SJSA1 (cell line): ENCODE measurements around the gene PODXL. TPM values are rescaled to one million over a fixed set of nuclear protein-coding genes. Genes with fewer than 3 reads are reported as not detected.
"Not testable (repeated sequence)": the region's sequence is repeated elsewhere in the genome, so short reads cannot be mapped to it uniquely, and the experiment has no call there.

Experiments
- DNase-seq, 2 experiments: peaks; one replicate each; pipeline ENCODE4 v3.0.0-alpha.2; 2015 to 2020; ENCODE audit warnings: low spot score in 2 of 2, low read depth in 1 of 2
- H3K27ac ChIP-seq: fragments of 250-450 bp; sonication (Bioruptor Pico); 2 replicates; pipeline ENCODE4 v1.5.1; 2020; ENCODE audit warnings: mild to moderate bottlenecking, moderate library complexity
- H3K27me3 ChIP-seq: fragments of 250-450 bp; sonication (Bioruptor Pico); replicated peaks from 2 replicates; pipeline ENCODE4 v1.5.1; 2020; ENCODE audit warnings: mild to moderate bottlenecking, moderate library complexity
- H3K36me3 ChIP-seq: fragments of 250-450 bp; sonication (Bioruptor Pico); 2 replicates; pipeline ENCODE4 v1.5.1; 2020; ENCODE audit warnings: mild to moderate bottlenecking
- H3K4me1 ChIP-seq: fragments of 250-450 bp; sonication (Bioruptor Pico); replicated peaks from 2 replicates; pipeline ENCODE4 v1.6.1; 2021; ENCODE audit warnings: mild to moderate bottlenecking
- H3K4me3 ChIP-seq: fragments of 250-450 bp; sonication (Bioruptor Pico); 2 replicates; pipeline ENCODE4 v1.5.1; 2020; ENCODE audit warnings: mild to moderate bottlenecking
- H3K9me3 ChIP-seq: fragments of 250-450 bp; sonication (Bioruptor Pico); replicated peaks from 2 replicates; pipeline ENCODE4 v1.5.1; 2020; ENCODE audit warnings: mild to moderate bottlenecking
- total RNA-seq: library from RNA; depleted of rRNA; stranded (reverse); fragments of >200 nt; shearing (Covaris generic); gene quantifications from 2 replicates; pipeline ENCODE4 v1.2.3, GENCODE V29; 2014

The PODXL gene
- total RNA-seq, 1 experiment from 2014 or later, result 5.1 TPM

DNA sequence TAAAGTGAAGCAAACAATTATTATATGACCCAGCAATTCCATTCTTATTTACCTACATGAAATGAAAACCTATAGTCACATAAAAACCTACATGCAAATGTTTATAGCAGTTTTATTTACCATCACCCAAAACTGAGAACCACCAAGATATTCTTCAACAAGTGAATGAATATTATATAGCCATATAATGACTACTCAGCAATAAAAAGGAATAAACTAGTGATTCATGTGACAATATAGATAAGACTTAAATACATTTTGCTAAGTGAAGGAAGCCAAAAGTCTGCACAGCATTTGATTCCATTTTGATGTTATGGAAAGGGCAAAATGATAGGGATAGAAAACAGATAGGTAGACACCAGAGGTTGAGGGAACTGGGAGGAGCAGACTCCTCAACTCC lies 31.7 kb downstream of the PODXL start:
- H3K36me3 ChIP-seq, result no peaks in the 10 kb centered on the region
- no peaks in the 10 kb centered on the region for H3K27me3 ChIP-seq
- no peak overlapping the region for H3K27ac ChIP-seq
- H3K4me1 ChIP-seq, result no peaks in the 10 kb centered on the region; the same call in none of the 2 replicates
- H3K9me3 ChIP-seq, result no peaks in the 10 kb centered on the region
- no peak overlapping the region for H3K4me3 ChIP-seq
- DNase-seq, result no peak

DNA sequence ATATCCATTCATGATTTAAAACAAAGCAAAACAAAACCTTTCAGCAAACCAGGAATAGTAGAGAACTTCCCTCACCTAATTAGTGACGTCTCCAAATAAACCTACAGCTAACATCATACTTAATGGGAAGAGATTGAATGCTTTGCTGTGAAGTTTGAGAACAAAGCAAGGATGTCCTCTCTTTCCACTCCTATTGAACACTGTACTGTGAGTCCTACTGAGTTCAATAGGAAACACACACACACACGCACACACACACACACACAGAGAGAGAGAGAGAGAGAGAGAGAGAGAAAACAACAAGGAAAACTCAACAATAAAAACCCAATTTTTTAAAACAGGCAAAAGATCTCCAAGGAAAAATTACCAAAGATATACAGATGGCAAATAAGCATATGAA lies 32.3 kb downstream of the PODXL start:
- no peaks in the 10 kb centered on the region; the same call in none of the 2 replicates for H3K4me1 ChIP-seq
- no peak for DNase-seq
- no peak overlapping the region for H3K4me3 ChIP-seq
- no peaks in the 10 kb centered on the region for H3K27me3 ChIP-seq
- H3K9me3 ChIP-seq, result no peaks in the 10 kb centered on the region
- no peaks in the 10 kb centered on the region for H3K36me3 ChIP-seq
- no peak overlapping the region for H3K27ac ChIP-seq

DNA sequence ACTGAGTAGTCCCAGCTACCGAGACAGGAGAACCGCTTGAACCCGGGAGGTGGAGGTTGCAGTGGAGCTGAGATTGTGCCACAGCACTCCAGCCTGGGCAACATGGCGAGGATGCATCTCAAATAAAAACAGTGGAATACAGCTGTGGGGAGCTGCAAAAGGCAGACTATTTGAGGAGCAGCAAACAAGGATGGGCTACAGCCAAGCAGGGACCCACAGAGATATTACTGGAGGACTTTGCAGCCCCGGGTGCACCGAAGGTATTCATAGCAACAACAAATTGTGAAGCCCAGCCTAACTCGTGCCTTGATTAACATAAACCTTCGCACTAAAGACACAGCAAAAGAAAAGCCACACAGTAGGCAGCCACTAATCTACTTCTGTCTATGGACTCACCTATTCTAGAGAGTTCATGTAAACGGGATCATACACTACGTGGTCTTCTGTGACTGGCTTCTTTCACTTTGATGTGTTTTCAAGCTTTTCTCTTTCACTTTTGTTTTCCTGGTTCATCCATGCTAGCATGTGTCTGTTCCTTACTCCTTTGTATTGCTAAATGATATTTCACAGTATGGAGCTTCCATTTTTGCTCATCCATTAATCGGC lies 34.0 kb downstream of the PODXL start:
- no peaks in the 10 kb centered on the region; the same call in none of the 2 replicates for H3K4me1 ChIP-seq
- H3K27me3 ChIP-seq, result no peaks in the 10 kb centered on the region
- H3K9me3 ChIP-seq, result no peaks in the 10 kb centered on the region
- H3K4me3 ChIP-seq, result no peak overlapping the region
- H3K36me3 ChIP-seq, result no peaks in the 10 kb centered on the region
- H3K27ac ChIP-seq, result no peak overlapping the region
- DNase-seq, result no peak

DNA sequence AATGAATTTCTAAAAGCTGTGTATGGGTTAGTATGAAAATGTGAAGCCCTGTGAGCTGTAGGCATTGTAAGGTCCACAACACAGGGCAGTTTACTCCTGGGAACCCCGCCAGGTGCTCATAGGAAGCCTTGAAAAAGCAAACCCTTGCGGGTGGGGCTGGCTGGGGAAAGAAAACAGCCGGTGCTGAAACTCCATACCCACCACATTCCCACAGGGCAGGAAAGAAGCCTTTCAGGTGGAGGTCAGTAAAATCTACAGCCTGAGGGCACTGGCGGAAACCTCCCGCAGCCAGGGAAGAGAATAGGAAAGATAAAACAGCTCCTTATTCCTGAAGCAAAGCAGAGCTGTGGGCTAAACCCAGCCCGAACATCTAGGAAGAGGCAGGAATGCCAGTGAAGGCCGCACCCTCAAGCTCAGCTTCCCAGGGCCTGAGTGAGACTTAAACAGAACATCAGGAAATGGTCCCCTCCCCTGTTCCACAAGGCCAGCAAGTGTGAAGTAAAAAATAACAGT lies 34.7 kb downstream of the PODXL start:
- Histone ChIP-seq H3K4me3 (no peak overlapping the region), H3K36me3 (no peaks in the 10 kb centered on the region), H3K27ac (no peak overlapping the region), H3K27me3 (no peaks in the 10 kb centered on the region), H3K4me1 (no peaks in the 10 kb centered on the region; the same call in none of the 2 replicates), H3K9me3 (no peaks in the 10 kb centered on the region)
- no peak for DNase-seq

DNA sequence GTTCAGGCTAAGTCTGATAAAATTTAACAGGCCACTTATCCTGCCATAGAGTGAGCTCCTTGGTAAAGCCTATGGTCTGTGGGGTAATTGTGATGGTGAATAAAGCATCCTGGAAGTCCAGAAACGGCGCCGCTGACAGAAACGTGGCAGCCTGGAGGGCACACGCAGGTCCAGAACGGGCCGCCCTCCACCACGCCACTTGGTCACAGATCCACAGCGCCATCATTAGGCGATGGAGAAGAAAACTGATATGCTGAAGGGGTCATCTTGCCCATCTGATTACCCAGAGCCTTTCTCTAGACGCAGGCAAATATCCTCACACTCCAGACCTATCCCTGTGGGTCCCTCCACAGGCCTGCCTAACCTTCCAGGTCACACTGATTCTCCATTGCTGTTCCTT lies 37.8 kb downstream of the PODXL start:
- no peaks in the 10 kb centered on the region for H3K36me3 ChIP-seq
- no peaks in the 10 kb centered on the region for H3K9me3 ChIP-seq
- H3K27me3 ChIP-seq, result no peaks in the 10 kb centered on the region
- H3K4me1 ChIP-seq, result peaks cover 1% of the 10 kb centered on the region
- no peak for DNase-seq
- no peak overlapping the region for H3K4me3 ChIP-seq
- H3K27ac ChIP-seq, result no peak overlapping the region

DNA sequence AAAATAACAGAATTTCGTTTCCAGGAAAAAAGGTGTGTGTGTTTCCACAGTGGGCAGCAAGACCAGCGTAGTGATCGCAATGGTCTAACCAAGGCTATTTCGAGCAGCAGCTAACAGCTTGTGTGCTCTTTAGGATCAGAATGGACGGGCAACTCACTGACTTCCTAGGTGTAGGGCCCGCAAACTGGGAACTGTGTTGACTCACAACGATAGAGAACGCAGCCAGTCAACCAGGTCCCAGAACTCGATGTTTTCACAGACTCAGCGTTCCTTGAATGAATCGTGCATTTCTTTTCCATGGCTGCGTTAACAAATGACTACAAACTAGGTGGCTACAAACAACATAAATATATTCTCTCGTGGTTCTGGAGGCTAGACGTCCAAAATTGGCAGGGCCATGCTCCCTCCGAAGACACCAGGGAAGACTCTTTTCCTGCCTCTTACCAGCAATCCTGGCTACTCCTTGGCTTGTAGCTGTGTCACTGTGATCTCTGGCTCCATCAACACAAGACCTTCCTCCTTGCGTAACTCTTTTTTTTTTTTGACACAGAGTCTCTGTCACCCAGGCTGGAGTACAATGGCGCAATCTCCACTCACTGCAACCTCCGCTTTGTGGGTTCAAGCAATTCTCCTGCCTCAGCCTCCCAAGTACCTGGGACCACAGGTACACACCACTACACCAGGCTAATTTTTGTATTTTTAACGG lies 39.1 kb downstream of the PODXL start:
- Histone ChIP-seq H3K9me3 (no peaks in the 10 kb centered on the region), H3K36me3 (no peaks in the 10 kb centered on the region), H3K27ac (no peak overlapping the region), H3K27me3 (no peaks in the 10 kb centered on the region), H3K4me3 (no peak overlapping the region), H3K4me1 (peaks cover 7% of the 10 kb centered on the region)
- no peak for DNase-seq

DNA sequence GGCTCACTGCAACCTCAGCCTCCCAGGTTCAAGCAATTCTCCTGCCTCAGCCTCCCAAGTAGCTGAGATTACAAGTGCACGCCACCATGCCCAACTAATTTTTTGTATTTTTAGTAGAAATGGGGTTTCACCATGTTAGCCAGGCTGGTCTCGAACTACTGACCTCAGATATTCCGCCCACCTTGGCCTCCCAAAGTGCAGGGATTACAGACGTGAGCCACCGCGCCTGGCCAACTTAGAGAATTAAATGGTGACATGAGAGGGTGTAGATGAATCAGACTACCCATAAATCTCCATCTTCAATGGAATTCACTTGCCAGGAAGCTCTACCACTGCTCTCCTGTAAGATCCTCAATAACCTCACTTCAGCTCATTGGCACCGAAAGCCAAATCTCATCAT lies 41.0 kb downstream of the PODXL start:
- DNase-seq, H3K27ac ChIP-seq, H3K4me3 ChIP-seq, H3K36me3 ChIP-seq, H3K9me3 ChIP-seq, H3K4me1 ChIP-seq, H3K27me3 ChIP-seq: not testable (repeated sequence)

DNA sequence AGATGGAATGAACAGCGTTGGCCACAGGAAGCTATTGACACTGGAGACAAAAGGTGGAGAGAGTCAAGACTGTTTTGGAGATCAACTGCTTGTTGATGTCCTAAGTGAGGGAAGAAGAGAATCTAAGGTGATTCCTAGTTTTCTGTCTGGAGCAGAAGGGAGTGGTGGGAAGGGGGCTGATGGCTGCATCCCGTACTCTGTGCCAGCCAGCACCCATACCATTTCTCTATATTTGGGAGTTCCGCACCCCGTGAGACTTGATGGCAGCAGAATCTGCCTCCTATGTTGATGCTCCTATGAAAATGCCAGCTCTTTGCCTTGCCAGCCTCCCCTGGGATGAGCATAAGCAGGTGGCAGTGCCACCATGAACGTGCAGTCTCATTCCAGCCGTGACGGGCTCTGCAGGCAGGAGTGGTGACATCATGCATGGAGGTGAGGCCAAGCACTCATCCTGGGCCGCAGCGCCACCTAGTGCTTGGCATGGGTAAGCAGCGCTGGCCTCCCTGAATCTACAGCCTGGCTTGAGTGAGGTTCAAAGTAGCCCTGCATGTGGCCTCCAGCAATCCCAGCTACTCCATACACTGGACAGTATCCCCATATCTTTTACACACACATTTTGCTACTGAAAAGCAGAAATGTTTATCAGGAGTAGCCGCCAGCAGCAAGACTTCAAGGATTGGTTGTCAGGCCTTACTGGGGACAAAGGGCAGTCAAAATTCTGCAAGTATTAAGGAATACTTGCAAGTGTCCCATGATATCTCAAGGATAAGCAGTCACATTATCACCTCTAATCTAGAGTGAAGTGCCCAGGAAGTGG lies 43.0 kb downstream of the PODXL start:
- no peak overlapping the region for H3K27ac ChIP-seq
- 0 out of 2 replicates have a peak, but pooled peaks cover 3% of the 10 kb centered on the region for H3K36me3 ChIP-seq
- no peaks in the 10 kb centered on the region for H3K27me3 ChIP-seq
- H3K9me3 ChIP-seq, result no peaks in the 10 kb centered on the region
- peak; percentile 60 to 81 for DNase-seq
- peaks cover 7% of the 10 kb centered on the region for H3K4me1 ChIP-seq
- no peak overlapping the region for H3K4me3 ChIP-seq

DNA sequence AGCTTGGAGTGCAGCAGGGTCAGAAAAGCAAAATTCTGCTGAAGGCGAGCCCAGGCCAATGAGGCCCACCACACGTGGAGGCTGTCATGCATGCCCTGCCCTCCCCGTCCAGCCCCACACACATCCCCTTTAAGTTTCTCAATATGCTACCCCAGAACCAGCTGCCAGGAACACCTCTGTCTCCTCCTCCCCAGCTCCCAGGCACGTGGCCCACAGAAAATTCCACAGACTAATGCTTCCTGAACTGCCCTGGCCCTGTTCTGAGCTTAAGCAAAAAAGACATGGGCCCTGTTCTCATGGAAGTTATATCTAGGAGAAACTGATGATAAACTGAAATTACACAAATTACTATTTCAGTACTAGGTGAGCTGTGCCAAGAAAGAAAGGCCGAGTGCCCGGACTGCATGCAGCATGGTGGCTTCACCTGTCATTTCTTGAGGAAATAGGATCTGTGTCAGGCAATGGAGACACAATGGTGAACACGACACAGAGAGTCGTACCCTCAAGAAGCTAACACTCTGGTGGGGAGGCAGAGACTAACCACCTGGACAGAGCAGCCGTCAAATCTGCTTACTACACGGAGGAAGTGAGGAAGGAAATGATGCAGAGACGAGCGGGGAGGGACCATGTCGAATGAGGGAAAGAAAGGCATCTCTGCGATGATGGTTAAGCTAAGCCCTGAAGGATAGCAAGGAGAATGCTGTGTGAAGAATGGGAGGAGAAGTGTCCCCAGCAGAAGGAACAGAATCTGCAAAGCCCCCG lies 44.5 kb downstream of the PODXL start:
- DNase-seq, result no peak
- Histone ChIP-seq H3K27me3 (no peaks in the 10 kb centered on the region), H3K27ac (no peak overlapping the region), H3K4me1 (peaks cover 10% of the 10 kb centered on the region), H3K4me3 (no peak overlapping the region), H3K36me3 (0 out of 2 replicates have a peak, but pooled peaks cover 3% of the 10 kb centered on the region), H3K9me3 (no peaks in the 10 kb centered on the region)

DNA sequence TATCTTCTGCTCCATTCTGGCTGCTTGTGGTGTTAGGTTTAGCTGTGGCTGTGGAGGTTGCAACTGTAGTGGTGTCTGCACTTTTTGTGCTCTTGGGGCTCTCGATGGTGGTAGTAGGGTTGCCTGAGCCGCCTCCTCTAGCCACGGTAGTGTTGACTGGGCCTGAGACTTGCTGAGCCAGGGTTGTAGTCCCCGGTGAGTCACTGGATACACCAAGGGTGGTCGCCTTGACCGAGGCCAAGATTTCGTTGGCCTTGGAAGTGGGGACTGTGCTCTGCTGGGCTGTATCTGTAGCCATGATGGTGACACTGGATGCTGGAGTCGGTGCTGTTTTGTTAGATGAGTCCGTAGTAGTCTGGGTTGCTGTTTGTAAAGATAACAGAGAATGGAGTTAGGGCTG lies 45.4 kb downstream of the PODXL start:
- no peak overlapping the region for H3K27ac ChIP-seq
- H3K4me3 ChIP-seq, result no peak overlapping the region
- H3K27me3 ChIP-seq, result no peaks in the 10 kb centered on the region
- no peak for DNase-seq
- no peaks in the 10 kb centered on the region for H3K9me3 ChIP-seq
- 0 out of 2 replicates have a peak, but pooled peaks cover 3% of the 10 kb centered on the region for H3K36me3 ChIP-seq
- peaks cover 10% of the 10 kb centered on the region for H3K4me1 ChIP-seq

DNA sequence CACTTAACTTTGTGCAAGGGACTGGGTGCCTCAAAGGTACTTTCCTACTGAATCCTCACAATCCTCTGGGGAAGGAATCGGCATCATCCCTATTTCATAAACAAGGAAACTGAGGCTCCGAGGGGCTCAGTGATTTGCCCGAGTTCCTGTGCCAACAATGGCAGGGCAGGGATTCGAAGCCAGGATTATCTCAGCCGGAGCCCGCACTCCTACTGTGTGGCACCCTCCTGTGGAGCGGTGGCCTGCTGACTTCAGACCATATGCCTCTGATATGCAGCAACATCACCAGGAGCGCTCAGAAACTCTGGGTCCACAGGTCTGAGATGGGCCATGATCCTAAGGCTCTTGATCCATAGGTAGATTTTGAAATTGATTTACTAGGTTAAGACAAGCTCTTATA lies 46.6 kb downstream of the PODXL start:
- no peaks in the 10 kb centered on the region for H3K9me3 ChIP-seq
- H3K27ac ChIP-seq, result no peak overlapping the region
- no peak for DNase-seq
- H3K4me1 ChIP-seq, result peaks cover 10% of the 10 kb centered on the region
- peaks cover 12% of the 10 kb centered on the region; the same call in 1 of the 2 replicates for H3K36me3 ChIP-seq
- no peak overlapping the region for H3K4me3 ChIP-seq
- no peaks in the 10 kb centered on the region for H3K27me3 ChIP-seq

DNA sequence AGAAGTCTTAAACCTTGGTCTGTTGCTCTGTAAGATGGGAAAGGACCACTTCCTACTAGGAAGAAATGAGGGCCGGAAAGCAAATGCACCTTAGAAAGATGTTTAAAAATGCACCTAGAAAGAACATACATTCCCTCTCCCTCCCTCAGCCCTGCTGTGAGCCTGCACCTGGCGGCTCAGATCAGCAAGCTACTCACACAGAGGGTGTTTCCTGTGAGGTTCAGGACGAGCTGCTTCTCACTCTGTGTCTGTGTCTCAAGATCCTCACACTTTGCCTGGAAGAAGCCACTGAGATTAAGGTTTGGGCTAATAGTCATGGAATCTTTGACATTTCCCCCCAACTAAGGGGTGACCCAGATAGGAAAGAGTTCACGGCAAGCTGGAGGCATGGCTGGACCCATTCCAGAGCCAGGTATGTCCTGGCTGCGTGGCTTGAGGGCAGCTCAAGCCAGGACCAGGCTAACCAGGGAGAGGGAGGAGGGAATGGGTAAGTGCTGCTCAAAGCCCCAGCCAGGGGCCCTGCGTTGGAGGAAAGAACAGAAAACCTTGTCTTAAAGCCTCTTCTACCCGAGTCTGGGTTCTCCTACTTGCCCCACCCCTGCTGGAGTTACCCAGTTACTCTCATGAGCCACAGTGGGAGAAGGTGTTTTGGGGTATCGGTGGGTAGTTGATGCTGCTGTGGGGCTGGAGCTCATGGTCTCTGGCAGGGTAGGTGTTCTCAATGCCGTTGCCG lies 47.5 kb downstream of the PODXL start:
- Histone ChIP-seq H3K27me3 (no peaks in the 10 kb centered on the region), H3K36me3 (peaks cover 16% of the 10 kb centered on the region), H3K9me3 (no peaks in the 10 kb centered on the region), H3K4me3 (no peak overlapping the region), H3K4me1 (peaks cover 10% of the 10 kb centered on the region), H3K27ac (no peak overlapping the region)
- no peak for DNase-seq
